DMS53 treated with DMSO at 0.1 percent for 48 hours (cell line): ENCODE measurements around the gene CD74.

ENCODE experiments used
- DNase-seq: peaks from one replicate; lab custom pipeline; 2025; ENCODE audit not compliant: unreplicated experiment; lab: John Stamatoyannopoulos, UW

CD74 gene

GRCh38 chr5:150368526-150368925, 44.2 kb downstream of the CD74 start:
- no peak for DNase-seq

GRCh38 chr5:150364004-150364403, 48.7 kb downstream of the CD74 start:
- no peak for DNase-seq

DNA sequence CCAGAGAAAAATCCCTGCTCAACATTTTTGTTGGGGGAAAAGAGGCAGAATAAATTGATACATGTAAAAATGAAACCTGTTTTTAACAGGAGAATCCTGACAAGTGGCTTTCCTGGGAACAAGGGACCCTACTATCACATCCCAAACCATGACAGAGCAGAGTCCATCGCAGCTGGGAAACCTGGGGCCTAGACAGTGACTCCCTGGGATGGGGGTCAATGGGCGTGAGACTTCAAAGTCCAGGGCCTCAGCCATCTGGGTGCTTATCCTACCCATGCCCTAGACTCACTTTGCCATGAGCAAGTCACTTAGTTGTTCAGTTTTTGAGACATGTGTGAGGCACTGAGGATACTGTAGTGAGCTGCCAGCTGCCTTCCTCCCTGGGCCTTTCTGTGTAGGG, 49.5 kb downstream of the CD74 start:
- no peak for DNase-seq

- no peak for DNase-seq
Observed at GRCh38 chr5:150361301-150361700, 51.4 kb downstream of the CD74 start.

DNA sequence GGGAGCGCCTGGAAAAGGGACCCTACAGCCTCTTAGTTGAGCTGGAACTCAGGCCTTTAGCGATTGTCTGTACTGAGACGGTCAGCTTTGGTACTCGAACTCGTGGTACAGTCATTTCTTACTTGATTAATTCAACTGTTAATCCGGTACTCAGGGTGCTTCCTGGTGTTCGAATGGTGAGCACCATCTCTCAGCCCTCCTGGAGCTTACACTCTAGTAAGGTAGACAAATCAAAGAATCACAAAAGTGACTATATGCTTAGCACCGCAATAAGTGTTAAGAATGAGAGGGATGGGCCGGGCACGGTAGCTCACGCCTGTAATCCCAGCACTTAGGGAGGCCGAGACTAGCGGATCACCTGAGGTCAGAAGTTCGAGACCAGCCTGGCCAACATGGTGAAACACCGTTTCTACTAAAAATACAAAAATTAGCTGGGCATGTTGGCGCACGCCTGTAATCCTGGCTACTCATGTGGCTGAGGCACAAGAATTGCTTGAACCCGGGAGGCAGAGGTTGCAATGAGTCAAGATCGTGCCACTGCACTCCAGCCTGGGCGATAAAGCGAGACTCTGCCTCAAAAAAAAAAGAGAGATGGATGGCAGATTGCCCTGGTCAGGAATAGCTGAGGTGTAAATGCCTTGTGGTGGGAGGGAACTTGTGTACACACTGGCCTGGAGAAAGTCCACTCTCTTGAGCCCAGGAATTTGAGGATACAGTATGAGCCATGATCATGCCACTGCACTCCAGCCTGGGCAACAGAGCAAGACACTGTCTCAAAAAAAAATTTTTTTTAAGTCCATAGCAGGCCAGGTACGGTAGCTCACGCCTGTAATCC, 54.2 kb downstream of the CD74 start:
- no peak for DNase-seq

- DNase-seq, result peak; percentile 95
Observed at GRCh38 chr5:150357326-150358260, 55.1 kb downstream of the CD74 start, which contains the start of gene TCOF1. TCOF1 (plus strand) TSS chr5:150357697; CDS start chr5:150357747, 50 bp downstream.

- no peak for DNase-seq
Observed at GRCh38 chr5:150356575-150357294, 56.0 kb downstream of the CD74 start.

DNA sequence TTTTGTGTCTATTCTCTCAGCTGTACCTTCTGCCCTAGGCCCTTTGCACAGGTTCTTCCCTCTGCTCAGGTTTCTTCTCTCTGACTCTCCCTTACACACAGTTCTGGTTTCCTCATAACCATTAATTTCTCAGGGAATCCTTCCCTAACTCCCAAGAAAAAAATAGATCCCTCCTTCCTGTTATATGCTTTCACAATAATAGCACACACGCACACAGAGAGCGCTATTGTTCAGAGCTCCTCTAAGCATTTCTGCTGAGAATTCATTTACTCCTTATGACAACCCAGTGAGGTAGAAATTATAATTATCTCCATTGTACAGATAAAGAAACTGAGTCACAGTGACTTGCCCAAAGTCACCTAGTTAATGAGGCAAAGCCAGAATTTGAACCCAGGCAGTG, 56.9 kb downstream of the CD74 start:
- no peak for DNase-seq

DNA sequence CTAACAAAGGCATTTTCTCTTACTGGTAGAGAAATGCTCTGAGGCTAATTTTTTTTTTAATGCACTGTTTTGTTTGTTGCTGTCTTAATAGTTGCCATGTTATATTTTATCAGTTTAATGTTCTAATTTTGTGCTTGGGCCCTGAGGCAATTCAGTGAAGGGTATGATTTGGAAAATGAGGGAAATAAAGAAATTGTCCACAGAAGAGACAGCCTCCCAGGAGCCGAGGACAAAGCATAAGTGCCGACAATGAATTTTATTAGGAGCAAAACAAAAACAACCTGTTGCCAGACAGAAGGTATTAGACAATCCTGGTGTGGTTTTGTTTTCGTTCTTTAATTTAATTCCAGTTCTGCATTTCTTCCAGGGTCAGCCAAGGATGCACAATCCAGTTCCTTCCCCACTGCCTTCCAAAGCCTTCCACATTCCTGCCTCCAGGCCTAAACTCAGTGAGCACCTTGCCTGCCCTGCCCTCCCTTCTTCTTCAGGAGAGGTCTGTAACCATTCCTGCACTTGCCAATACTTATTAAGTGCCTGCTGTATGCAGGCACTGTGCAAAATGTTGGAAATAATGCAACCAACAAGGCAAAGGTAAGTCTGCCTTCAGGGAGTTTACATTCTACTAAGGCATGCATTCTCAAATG, 59.6 kb downstream of the CD74 start:
- DNase-seq, result no peak

GRCh38 chr5:150352244-150353031, 60.3 kb downstream of the CD74 start:
- DNase-seq, result no peak
